CD4-positive, alpha-beta memory T cell (primary cell): Measurements from ENCODE around the gene HOXC12. TPM values are rescaled to one million over a fixed set of nuclear protein-coding genes. Genes with fewer than 3 reads are reported as not detected.

Experiments used
- CTCF ChIA-PET: fragments of 350-600 bp; sonication (Branson Sonifier 250); formaldehyde crosslinking; loops from one replicate; lab custom pipeline; 2021; ENCODE audit warnings: inconsistent platforms; ENCODE audit not compliant: partially characterized antibody; lab: Charles Lee
- POLR2A ChIA-PET: fragments of 350-600 bp; sonication (Branson Sonifier 250); formaldehyde crosslinking; loops from one replicate; lab custom pipeline; 2021; ENCODE audit not compliant: partially characterized antibody; lab: Charles Lee
- DNase-seq, 5 donors: peaks; one replicate each; pipeline versions ENCODE4 v3.0.0 to v3.0.0-alpha.2; 2020 to 2022; ENCODE audit warnings: mixed read lengths in 1 of 5
- H3K27ac ChIP-seq: one replicate; pipeline ENCODE4 v1.7.0; 2013; ENCODE audit warnings: low read depth, low read length
- H3K27me3 ChIP-seq: 2 replicates; pipeline ENCODE4 v1.7.0; 2013; ENCODE audit warnings: mild to moderate bottlenecking, low read length, moderate library complexity; ENCODE audit not compliant: insufficient read depth
- H3K36me3 ChIP-seq: 2 replicates; pipeline ENCODE4 v1.7.0; 2013; ENCODE audit warnings: mild to moderate bottlenecking, low read length, moderate library complexity; ENCODE audit not compliant: insufficient read depth
- H3K4me1 ChIP-seq: 2 replicates; pipeline ENCODE4 v1.7.0; 2013; ENCODE audit warnings: mild to moderate bottlenecking, low read length, moderate library complexity; ENCODE audit not compliant: insufficient read depth
- H3K4me3 ChIP-seq, 2 donors: one replicate each; pipeline ENCODE4 v1.7.0; 2013; ENCODE audit warnings: low read length in 2 of 2, mild to moderate bottlenecking in 1 of 2
- H3K9me3 ChIP-seq, 2 donors: one replicate each; pipeline ENCODE4 v1.7.0; 2013; ENCODE audit warnings: low read length in 2 of 2, control low read depth in 1 of 2; ENCODE audit not compliant: control insufficient read depth in 1 of 2
- H3K27ac Mint-ChIP-seq, 7 donors: one replicate each; pipeline ENCODE4 v1.8.0; 2020 to 2021; ENCODE audit warnings: mixed read lengths in 7 of 7, mild to moderate bottlenecking in 6 of 7, inconsistent platforms in 3 of 7, moderate library complexity in 3 of 7
- H3K27me3 Mint-ChIP-seq, 2 donors: one replicate each; pipeline ENCODE4 v1.8.0; 2020 to 2021; ENCODE audit warnings: mixed read lengths in 2 of 2
- H3K36me3 Mint-ChIP-seq, 2 donors: one replicate each; pipeline ENCODE4 v1.8.0; 2020 to 2021; ENCODE audit warnings: mixed read lengths in 2 of 2, inconsistent platforms in 1 of 2, mild to moderate bottlenecking in 1 of 2
- H3K4me1 Mint-ChIP-seq, 4 donors: one replicate each; pipeline ENCODE4 v1.8.0; 2020 to 2021; ENCODE audit warnings: mixed read lengths in 4 of 4, mild to moderate bottlenecking in 1 of 4
- H3K4me3 Mint-ChIP-seq, 8 donors: one replicate each; pipeline ENCODE4 v1.8.0; 2020 to 2021; ENCODE audit warnings: mixed read lengths in 8 of 8, mild to moderate bottlenecking in 7 of 8, moderate library complexity in 6 of 8, inconsistent platforms in 3 of 8
- H3K9me3 Mint-ChIP-seq, 8 donors: one replicate each; pipeline ENCODE4 v1.8.0; 2020 to 2021; ENCODE audit warnings: mixed read lengths in 8 of 8, mild to moderate bottlenecking in 5 of 8, inconsistent platforms in 3 of 8, moderate library complexity in 1 of 8
- intact Hi-C: fragments of 100-400 bp; cut with micrococcal nuclease; formaldehyde crosslinking; loops from one replicate; pipeline ENCODE4 v1.15.1; 2023
- polyA plus RNA-seq, 2 donors: library from polyadenylated mRNA; unstranded; fragments of 300-500 nt; fragmentation: Illumina TruSeq; gene quantifications; one replicate each; pipeline ENCODE4 v1.2.3, GENCODE V29; 2021
- total RNA-seq, 2 experiments: library from RNA; stranded (reverse); gene quantifications; one replicate each; pipeline ENCODE4 v1.2.3, GENCODE V29; 2021

HOXC12 gene
- total and polyA plus RNA-seq, 4 experiments from 2014 or later: not detected

DNA sequence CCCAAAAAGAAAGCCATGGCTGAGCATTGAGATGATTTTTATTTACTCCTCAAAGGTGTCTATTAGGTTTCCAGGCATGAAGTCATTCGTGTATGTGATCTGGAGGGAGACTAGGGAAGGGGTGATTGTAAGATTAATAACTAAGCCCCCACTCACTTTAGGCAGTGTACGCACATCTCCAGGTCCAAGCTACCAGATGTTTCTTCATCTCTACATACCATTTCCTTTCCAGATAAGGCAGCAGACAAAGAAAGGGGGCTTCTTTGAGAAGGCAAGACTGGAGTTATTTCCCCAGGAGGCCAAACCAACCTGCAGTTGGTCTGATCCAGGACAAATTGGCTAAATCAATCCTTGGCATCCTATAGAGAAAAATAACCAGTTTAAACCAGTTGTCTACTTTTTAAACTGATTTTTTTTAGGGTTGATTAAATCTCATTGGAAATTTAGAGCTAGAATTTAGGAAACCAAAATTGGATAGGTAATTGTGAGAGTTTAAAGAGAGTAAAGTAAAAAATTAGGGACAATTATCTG, 12.2 kb upstream of the HOXC12 start:
- Histone ChIP-seq H3K36me3 (no peaks in the 10 kb centered on the region), H3K4me1 (peaks cover 4% of the 10 kb centered on the region), H3K27me3 (peaks cover 70% of the 10 kb centered on the region), H3K9me3 (no peaks in the 10 kb centered on the region), H3K4me3 (no peak overlapping the region), H3K27ac (no peak overlapping the region)
- ChIA-PET CTCF (no interaction called here), POLR2A (no interaction called here)
- Mint-ChIP-seq H3K27me3 (peaks cover 68 to 74% of the 10 kb centered on the region in 2 donors), H3K27ac (no peak overlapping the region), H3K4me3 (no peak overlapping the region), H3K9me3 (peaks cover 0 to 15% (median 2%) of the 10 kb centered on the region in 8 donors), H3K4me1 (peaks cover 2 to 14% (median 4%) of the 10 kb centered on the region in 4 donors), H3K36me3 (no peaks in the 10 kb centered on the region)
- intact Hi-C loops: no loop called here
- no peak for DNase-seq

DNA sequence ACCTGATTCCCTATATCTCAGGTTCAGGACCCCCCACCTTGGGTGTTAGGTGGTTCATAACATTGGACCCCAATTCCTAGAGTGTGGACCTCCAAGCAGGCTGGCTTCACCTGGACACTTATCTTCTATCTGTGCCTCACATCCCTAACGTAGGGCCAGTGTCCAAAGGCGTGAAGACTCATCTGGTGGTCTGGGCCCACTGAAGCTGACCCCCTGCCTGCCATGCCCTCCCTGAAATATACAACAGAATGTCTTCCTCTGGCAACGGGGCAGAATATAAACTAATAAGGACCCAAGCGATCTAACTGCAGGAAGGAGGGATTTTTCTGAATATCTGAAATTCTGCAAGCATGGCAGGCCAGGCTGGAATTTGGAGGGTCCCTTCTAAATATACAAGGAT, 10.5 kb upstream of the HOXC12 start:
- Histone ChIP-seq H3K4me3 (no peak overlapping the region), H3K36me3 (no peaks in the 10 kb centered on the region), H3K27ac (no peak overlapping the region), H3K27me3 (peaks cover 69% of the 10 kb centered on the region), H3K4me1 (no peaks in the 10 kb centered on the region), H3K9me3 (no peaks in the 10 kb centered on the region)
- Mint-ChIP-seq H3K4me1 (peaks cover 0 to 7% (median 2%) of the 10 kb centered on the region in 4 donors), H3K9me3 (peaks cover 0 to 13% (median 2%) of the 10 kb centered on the region in 8 donors), H3K27me3 (peaks cover 77 to 79% of the 10 kb centered on the region in 2 donors), H3K36me3 (no peaks in the 10 kb centered on the region), H3K27ac (no peak overlapping the region), H3K4me3 (no peak overlapping the region)
- CTCF ChIA-PET: no interaction called here
- no peak for DNase-seq
- intact Hi-C loops: no loop called here
- POLR2A ChIA-PET: no interaction called here

DNA sequence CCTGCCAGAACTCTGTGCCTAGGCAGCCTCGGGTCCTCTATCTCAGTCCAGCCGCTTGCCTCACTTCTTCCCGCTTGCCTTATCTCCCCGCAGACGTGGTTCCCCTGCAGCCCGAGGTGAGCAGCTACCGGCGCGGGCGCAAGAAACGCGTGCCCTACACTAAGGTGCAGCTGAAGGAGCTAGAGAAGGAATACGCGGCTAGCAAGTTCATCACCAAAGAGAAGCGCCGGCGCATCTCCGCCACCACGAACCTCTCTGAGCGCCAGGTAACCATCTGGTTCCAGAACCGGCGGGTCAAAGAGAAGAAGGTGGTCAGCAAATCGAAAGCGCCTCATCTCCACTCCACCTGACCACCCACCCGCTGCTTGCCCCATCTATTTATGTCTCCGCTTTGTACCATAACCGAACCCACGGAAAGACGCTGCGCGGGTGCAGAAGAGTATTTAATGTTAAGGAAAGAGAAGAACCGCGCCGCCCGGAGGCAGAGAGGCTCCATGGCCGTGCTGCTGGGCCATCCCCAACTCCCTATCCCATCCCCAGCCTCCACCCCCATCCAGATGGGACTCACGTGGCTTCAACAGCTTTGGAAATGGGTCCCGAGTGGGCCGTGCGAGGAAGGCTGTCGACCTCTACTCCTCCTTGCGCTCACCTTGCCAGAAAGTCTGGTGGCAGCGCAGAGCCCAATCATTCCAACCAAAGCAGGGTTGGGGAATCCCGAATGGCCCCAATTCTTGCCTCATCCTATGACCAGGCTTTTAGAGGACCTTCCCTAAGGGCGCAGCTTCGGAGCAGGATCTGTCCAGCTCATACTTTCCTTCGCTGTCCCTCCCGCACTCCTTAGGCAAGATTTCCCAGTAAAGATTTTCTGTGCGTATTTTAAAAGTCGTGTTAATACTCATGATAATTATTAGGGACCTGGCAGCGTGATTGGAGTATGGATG, 9.5 kb upstream of the HOXC12 start:
- no peak for DNase-seq
- H3K36me3 ChIP-seq: no peaks in the 10 kb centered on the region
- peaks cover 73% of the 10 kb centered on the region for H3K27me3 ChIP-seq
- no peak overlapping the region for H3K27ac ChIP-seq
- no peaks in the 10 kb centered on the region for H3K4me1 ChIP-seq
- H3K4me3 ChIP-seq: no peak overlapping the region
- peaks cover 77 to 84% of the 10 kb centered on the region in 2 donors for H3K27me3 Mint-ChIP-seq
- peaks cover under 1 to 7% (median 3%) of the 10 kb centered on the region in 4 donors for H3K4me1 Mint-ChIP-seq
- ChIA-PET POLR2A (no interaction called here), CTCF (interaction anchor here (0.7 kb wide), 1 partner anchor 260 kb away, joined by 3 read pairs; no protein-coding TSS in a partner anchor)
- H3K36me3 Mint-ChIP-seq: no peaks in the 10 kb centered on the region
- intact Hi-C loops: no loop called here
- peak overlapping the region in 1 of 8 donors; percentile 29 for H3K4me3 Mint-ChIP-seq
- H3K27ac Mint-ChIP-seq: peak overlapping the region in 2 of 7 donors; percentile 10 to 63
- peaks cover 0 to 10% (median 2%) of the 10 kb centered on the region in 8 donors for H3K9me3 Mint-ChIP-seq
- H3K9me3 ChIP-seq: no peaks in the 10 kb centered on the region

DNA sequence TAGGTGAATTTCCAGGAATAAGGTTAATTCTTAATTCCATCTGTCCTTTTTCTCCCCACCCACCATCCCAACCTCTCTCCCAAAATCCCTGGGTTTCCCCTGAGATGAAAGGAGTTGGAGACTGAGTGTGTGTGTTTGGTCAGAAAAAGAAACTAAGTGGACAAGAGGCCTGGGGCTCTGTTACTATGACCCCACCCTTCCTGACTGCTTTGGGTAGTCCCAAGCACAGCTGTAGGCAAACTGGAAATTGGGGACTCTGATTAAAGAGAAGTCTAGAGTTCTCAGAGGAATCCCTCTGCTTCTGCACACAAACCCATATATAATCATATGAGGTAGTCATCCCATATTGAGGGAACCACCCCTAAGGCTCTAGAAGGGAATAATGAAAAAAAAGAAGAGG, 7.0 kb upstream of the HOXC12 start:
- no peak for DNase-seq
- H3K4me1 ChIP-seq: peaks cover 10% of the 10 kb centered on the region
- intact Hi-C loops: no loop called here
- H3K4me1 Mint-ChIP-seq: peaks cover 0 to 27% (median 12%) of the 10 kb centered on the region in 4 donors
- no peak overlapping the region for H3K27ac ChIP-seq
- no peaks in the 10 kb centered on the region for H3K36me3 Mint-ChIP-seq
- no peak overlapping the region for H3K27ac Mint-ChIP-seq
- no peaks in the 10 kb centered on the region for H3K9me3 ChIP-seq
- peaks cover 74 to 85% of the 10 kb centered on the region in 2 donors for H3K27me3 Mint-ChIP-seq
- H3K9me3 Mint-ChIP-seq: peaks cover 0 to 24% (median 0%) of the 10 kb centered on the region in 8 donors
- ChIA-PET CTCF (no interaction called here), POLR2A (no interaction called here)
- no peak overlapping the region for H3K4me3 ChIP-seq
- no peaks in the 10 kb centered on the region for H3K36me3 ChIP-seq
- H3K27me3 ChIP-seq: peaks cover 88% of the 10 kb centered on the region
- H3K4me3 Mint-ChIP-seq: no peak overlapping the region

DNA sequence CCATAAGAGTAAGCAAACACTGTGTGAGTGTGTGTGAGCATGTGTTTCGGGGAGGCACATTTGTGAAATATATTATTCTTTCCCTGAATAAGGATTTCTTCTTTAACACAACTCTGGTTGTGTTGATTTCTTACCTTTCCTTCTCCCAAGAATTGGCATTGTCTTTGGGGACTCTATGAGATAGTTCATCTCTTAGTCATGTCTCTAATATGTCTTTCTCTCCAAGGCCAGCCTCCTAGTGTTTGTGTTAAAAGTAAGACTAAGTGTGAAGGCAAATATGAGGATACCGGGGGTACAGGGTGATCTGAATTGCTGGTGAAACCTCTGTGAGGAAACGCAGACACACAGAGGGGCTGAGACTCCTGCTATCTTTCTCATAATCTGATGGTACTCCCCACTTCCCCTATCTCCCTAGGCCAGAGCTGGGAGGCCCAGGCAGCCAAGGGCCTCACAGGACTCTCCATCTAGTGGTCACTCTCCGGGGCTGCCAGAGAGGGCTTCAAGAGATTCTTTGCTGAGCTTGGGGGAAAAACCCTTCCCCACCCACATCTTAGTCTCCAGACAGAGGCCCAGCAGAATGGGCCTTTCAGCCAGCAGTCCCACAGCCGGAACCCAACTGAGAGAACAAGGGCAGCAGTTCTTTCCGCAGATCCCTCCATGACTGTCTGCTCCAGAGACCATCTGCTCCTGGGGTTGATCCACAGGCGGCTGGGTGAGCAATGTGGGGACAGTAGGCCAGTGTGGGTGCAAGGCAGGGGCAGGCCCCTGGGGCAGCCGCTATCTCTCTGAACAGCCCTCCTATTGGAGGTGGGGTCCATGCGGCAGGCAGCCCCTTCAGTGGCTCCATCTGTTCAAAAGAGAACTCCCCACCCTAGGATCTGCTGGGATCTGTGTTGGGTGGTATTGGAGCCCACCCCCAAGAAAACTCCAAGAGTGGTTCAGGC, 5.8 kb upstream of the HOXC12 start:
- Mint-ChIP-seq H3K4me3 (no peak overlapping the region), H3K9me3 (peaks cover 0 to 31% (median 2%) of the 10 kb centered on the region in 8 donors), H3K4me1 (peaks cover 3 to 38% (median 18%) of the 10 kb centered on the region in 4 donors), H3K27ac (peak overlapping the region in 1 of 7 donors; percentile 74), H3K27me3 (peaks cover 74 to 84% of the 10 kb centered on the region in 2 donors), H3K36me3 (no peaks in the 10 kb centered on the region)
- ChIA-PET POLR2A (no interaction called here), CTCF (no interaction called here)
- no peak for DNase-seq
- Histone ChIP-seq H3K4me1 (peaks cover 10% of the 10 kb centered on the region), H3K27me3 (peaks cover 88% of the 10 kb centered on the region), H3K9me3 (no peaks in the 10 kb centered on the region), H3K36me3 (no peaks in the 10 kb centered on the region), H3K27ac (no peak overlapping the region), H3K4me3 (no peak overlapping the region)
- intact Hi-C loops: no loop called here

DNA sequence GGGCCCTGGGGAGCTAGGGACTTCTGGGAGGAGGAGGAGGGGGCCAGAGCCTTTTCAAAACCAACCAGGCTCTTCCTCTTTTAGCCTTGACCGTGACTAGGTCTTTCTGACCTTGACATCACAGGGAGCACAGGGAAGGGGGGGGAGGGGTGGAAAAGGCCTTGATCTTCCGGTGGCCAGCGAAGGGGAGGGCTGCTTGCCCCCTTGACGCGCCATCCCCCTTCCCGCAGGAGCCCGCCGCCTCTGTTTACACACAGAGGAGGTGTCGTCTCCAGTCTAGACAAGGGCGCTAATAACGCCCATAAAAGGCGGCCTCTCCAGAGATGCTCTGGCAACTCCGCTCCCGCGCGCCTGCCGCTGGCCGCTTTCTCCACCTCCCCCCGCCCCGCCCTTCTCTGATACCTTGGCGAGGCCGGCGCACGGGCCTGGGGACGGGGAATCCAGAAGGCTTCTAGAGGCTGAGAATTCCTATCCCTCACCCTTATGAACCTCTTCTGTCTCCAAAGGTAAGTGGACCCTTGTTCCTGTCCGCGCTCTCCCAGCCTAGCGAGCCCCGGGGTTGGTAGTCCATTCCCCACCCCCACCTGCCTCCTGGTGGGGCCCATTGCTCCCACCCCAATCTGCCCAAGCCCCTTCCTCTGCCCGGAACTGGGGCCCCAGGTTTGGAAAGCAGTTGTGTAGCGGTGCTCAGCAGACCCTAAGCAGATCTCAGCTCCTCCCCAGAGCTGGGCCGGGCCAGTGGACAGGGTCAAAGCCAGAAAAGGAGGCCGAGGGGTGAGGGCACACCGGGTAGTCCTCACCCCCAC, 4.9 kb upstream of the HOXC12 start:
- ChIA-PET CTCF (no interaction called here), POLR2A (no interaction called here)
- Mint-ChIP-seq H3K9me3 (peaks cover 0 to 38% (median 2%) of the 10 kb centered on the region in 8 donors), H3K27ac (peak overlapping the region in 3 of 7 donors; percentile 22 to 74 (median 59)), H3K4me1 (peaks cover 3 to 41% (median 18%) of the 10 kb centered on the region in 4 donors), H3K36me3 (no peaks in the 10 kb centered on the region), H3K27me3 (peaks cover 75 to 84% of the 10 kb centered on the region in 2 donors), H3K4me3 (no peak overlapping the region)
- Histone ChIP-seq H3K9me3 (no peaks in the 10 kb centered on the region), H3K36me3 (no peaks in the 10 kb centered on the region), H3K27me3 (peaks cover 88% of the 10 kb centered on the region), H3K27ac (no peak overlapping the region), H3K4me3 (no peak overlapping the region), H3K4me1 (peaks cover 10% of the 10 kb centered on the region)
- DNase-seq: no peak
- intact Hi-C loops: loop anchor here (5.0 kb wide), 1 partner anchor 37 kb away; the partner anchor contains the start of gene HOXC10
